Natural killer cell (primary cell): ENCODE measurements around the gene RPL3. TPM values are rescaled to one million over a fixed set of nuclear protein-coding genes. Genes with fewer than 3 reads are reported as not detected.

Experiments
- ATAC-seq, 3 donors: fragments of 150-1000 bp in 2 of 3; fragments of 200-7000 bp in 1 of 3; cut with Tn5 transposase; 1 replicate in 1 of 3; 2 replicates in 2 of 3; pipeline ENCODE4 v1.10.0; 2021; ENCODE audit warnings: mild to moderate bottlenecking in 2 of 3, moderate library complexity in 2 of 3
- DNase-seq, 2 donors: peaks; one replicate each; pipeline versions ENCODE4 v3.0.0 to v3.0.0-alpha.2; 2013 to 2021; ENCODE audit warnings: mixed read lengths in 1 of 2
- H3K27ac ChIP-seq: one replicate; pipeline ENCODE4 v1.5.1; 2013; ENCODE audit warnings: mild to moderate bottlenecking, low read length
- H3K27me3 ChIP-seq: one replicate; pipeline ENCODE4 v1.6.1; 2013; ENCODE audit warnings: low read length; ENCODE audit not compliant: control insufficient read depth, insufficient read depth
- H3K36me3 ChIP-seq: one replicate; pipeline ENCODE4 v1.6.1; 2013; ENCODE audit warnings: low read length; ENCODE audit not compliant: control insufficient read depth, insufficient read depth
- H3K4me1 ChIP-seq: one replicate; pipeline ENCODE4 v1.6.1; 2013; ENCODE audit warnings: low read length; ENCODE audit not compliant: control insufficient read depth, insufficient read depth
- H3K4me3 ChIP-seq: one replicate; pipeline ENCODE4 v1.5.1; 2013; ENCODE audit warnings: low read length
- H3K9me3 ChIP-seq: one replicate; pipeline ENCODE4 v1.6.1; 2013; ENCODE audit warnings: low read length; ENCODE audit not compliant: control insufficient read depth, insufficient read depth
- H3K27ac Mint-ChIP-seq, 2 donors: one replicate each; pipeline ENCODE4 v1.8.0; 2022; ENCODE audit warnings: mild to moderate bottlenecking in 2 of 2, mixed read lengths in 2 of 2, moderate library complexity in 1 of 2
- H3K27me3 Mint-ChIP-seq, 2 donors: one replicate each; pipeline ENCODE4 v1.8.0; 2022; ENCODE audit warnings: low read depth in 2 of 2, mixed read lengths in 2 of 2
- H3K36me3 Mint-ChIP-seq: one replicate; pipeline ENCODE4 v1.8.0; 2022; ENCODE audit warnings: mixed read lengths
- H3K4me1 Mint-ChIP-seq, 2 donors: one replicate each; pipeline ENCODE4 v1.8.0; 2022; ENCODE audit warnings: mixed read lengths in 2 of 2
- H3K4me3 Mint-ChIP-seq: one replicate; pipeline ENCODE4 v1.8.0; 2022; ENCODE audit warnings: mild to moderate bottlenecking, moderate library complexity, mixed read lengths
- H3K9me3 Mint-ChIP-seq, 2 donors: one replicate each; pipeline ENCODE4 v1.8.0; 2022; ENCODE audit warnings: mixed read lengths in 2 of 2
- CTCF ChIP-seq: fragments of 200-600 bp; IDR thresholded peaks from one replicate; pipeline ENCODE4 v1.8.0; 2022; ENCODE audit warnings: antibody characterized with exemption
- WGBS: methylation state at CpG from one replicate; pipeline ENCODE4 v1.1.7; 2013; ENCODE audit warnings: missing lambda C conversion rate; ENCODE audit not compliant: insufficient coverage; 5-methylcytosine and 5-hydroxymethylcytosine counted together
- intact Hi-C: fragments of 100-400 bp; cut with micrococcal nuclease; formaldehyde crosslinking; loops from one replicate; pipeline ENCODE4 v1.14.2; 2022
- total RNA-seq, 4 donors: library from RNA; stranded (reverse); fragments of 120-200 nt in 1 of 4; gene quantifications; one replicate each; pipeline versions ENCODE4 v1.2.3 to v1.2.4, GENCODE V29; 2013 to 2022

Gene RPL3
- total RNA-seq, 3 donors from 2014 or later (not counting 1 experiment from before 2014, with no cell fraction given) = 1,534 to 1,757 (median 1,614) TPM

- no peak for TF ChIP-seq CTCF
- Histone ChIP-seq H3K27me3 (no peaks in the 10 kb centered on the region), H3K4me3 (no peak overlapping the region), H3K9me3 (no peaks in the 10 kb centered on the region), H3K4me1 (peaks cover 17% of the 10 kb centered on the region), H3K27ac (no peak overlapping the region), H3K36me3 (peaks cover under 1% of the 10 kb centered on the region)
- intact Hi-C loops = no loop called here
- H3K4me1 Mint-ChIP-seq = peaks cover 6 to 49% of the 10 kb centered on the region in 2 donors
- no peaks in the 10 kb centered on the region for H3K27me3 Mint-ChIP-seq
- DNase-seq (no peak), ATAC-seq (no peak)
- no peak overlapping the region for H3K4me3 Mint-ChIP-seq
- H3K36me3 Mint-ChIP-seq = no peaks in the 10 kb centered on the region
- peak overlapping the region; percentile 17 to 27 for H3K27ac Mint-ChIP-seq
- H3K9me3 Mint-ChIP-seq = no peaks in the 10 kb centered on the region
- WGBS = 66% methylated on average over 19 of the region's 19 CpGs
Observed at GRCh38 chr22:39363751-39364515, 44.5 kb upstream of the RPL3 start.

GRCh38 chr22:39362932-39363331 lies 43.5 kb upstream of the RPL3 start:
- H3K27ac Mint-ChIP-seq = peak overlapping the region in 1 of 2 donors; percentile 14
- no peaks in the 10 kb centered on the region for H3K27me3 ChIP-seq
- no peak overlapping the region for H3K4me3 ChIP-seq
- intact Hi-C loops = no loop called here
- H3K4me1 ChIP-seq = peaks cover 9% of the 10 kb centered on the region
- ATAC-seq = no peak
- no peaks in the 10 kb centered on the region for H3K9me3 Mint-ChIP-seq
- no peaks in the 10 kb centered on the region for H3K27me3 Mint-ChIP-seq
- DNase-seq = no peak
- no peak overlapping the region for H3K27ac ChIP-seq
- H3K36me3 Mint-ChIP-seq = no peaks in the 10 kb centered on the region
- 87% methylated on average over 4 of the region's 4 CpGs for WGBS
- H3K36me3 ChIP-seq = peaks cover 2% of the 10 kb centered on the region
- H3K9me3 ChIP-seq = no peaks in the 10 kb centered on the region
- H3K4me1 Mint-ChIP-seq = peaks cover 6 to 41% of the 10 kb centered on the region in 2 donors
- no peak for TF ChIP-seq CTCF
- H3K4me3 Mint-ChIP-seq = no peak overlapping the region

GRCh38 chr22:39362271-39362670 lies 42.8 kb upstream of the RPL3 start:
- Mint-ChIP-seq H3K4me1 (peaks cover 6 to 38% of the 10 kb centered on the region in 2 donors), H3K4me3 (no peak overlapping the region), H3K9me3 (no peaks in the 10 kb centered on the region), H3K36me3 (no peaks in the 10 kb centered on the region), H3K27me3 (no peaks in the 10 kb centered on the region), H3K27ac (no peak overlapping the region)
- TF ChIP-seq CTCF = no peak
- intact Hi-C loops = no loop called here
- Histone ChIP-seq H3K4me1 (peaks cover 9% of the 10 kb centered on the region), H3K27me3 (no peaks in the 10 kb centered on the region), H3K36me3 (peaks cover 2% of the 10 kb centered on the region), H3K9me3 (no peaks in the 10 kb centered on the region), H3K4me3 (no peak overlapping the region), H3K27ac (no peak overlapping the region)
- ATAC-seq = no peak
- DNase-seq = no peak
- WGBS = 88% methylated on average over 10 of the region's 11 CpGs

- ATAC-seq (no peak), DNase-seq (no peak)
- no peak overlapping the region for H3K4me3 Mint-ChIP-seq
- no peak overlapping the region for H3K4me3 ChIP-seq
- peaks cover 2% of the 10 kb centered on the region for H3K36me3 ChIP-seq
- no peaks in the 10 kb centered on the region for H3K27me3 Mint-ChIP-seq
- H3K27ac ChIP-seq = no peak overlapping the region
- no peak for TF ChIP-seq CTCF
- H3K4me1 ChIP-seq = peaks cover 5% of the 10 kb centered on the region
- H3K4me1 Mint-ChIP-seq = peaks cover 6 to 31% of the 10 kb centered on the region in 2 donors
- H3K27ac Mint-ChIP-seq = no peak overlapping the region
- H3K36me3 Mint-ChIP-seq = no peaks in the 10 kb centered on the region
- no peaks in the 10 kb centered on the region for H3K9me3 ChIP-seq
- 94% methylated on average over 7 of the region's 7 CpGs for WGBS
- no peaks in the 10 kb centered on the region for H3K27me3 ChIP-seq
- intact Hi-C loops = no loop called here
- no peaks in the 10 kb centered on the region for H3K9me3 Mint-ChIP-seq
Observed at GRCh38 chr22:39361496-39361895, 42.1 kb upstream of the RPL3 start.
